GM18508 (cell line): ENCODE measurements around the gene ATXN7L1.

ENCODE experiments used
- ATAC-seq: cut with Tn5 transposase; IDR thresholded peaks from one replicate; pipeline ENCODE4 v1.9.1; 2021; ENCODE audit warnings: moderate number of reproducible peaks; ENCODE audit not compliant: insufficient read depth, unreplicated experiment

The ATXN7L1 gene

GRCh38 chr7:105655500-105656380 is 220.7 kb downstream of the ATXN7L1 start:
- ATAC-seq, result no peak

GRCh38 chr7:105655067-105655466 is 221.3 kb downstream of the ATXN7L1 start:
- ATAC-seq, result no peak

GRCh38 chr7:105654095-105654686 is 222.2 kb downstream of the ATXN7L1 start:
- ATAC-seq, result no peak

- ATAC-seq, result no peak
Observed at GRCh38 chr7:105653441-105654005, 222.9 kb downstream of the ATXN7L1 start.

GRCh38 chr7:105652359-105652993 is 223.9 kb downstream of the ATXN7L1 start:
- no peak for ATAC-seq

- no peak for ATAC-seq
Observed at GRCh38 chr7:105651798-105652197, 224.6 kb downstream of the ATXN7L1 start.

GRCh38 chr7:105650382-105650970 is 225.9 kb downstream of the ATXN7L1 start:
- ATAC-seq, result no peak

GRCh38 chr7:105649727-105650381 is 226.5 kb downstream of the ATXN7L1 start:
- ATAC-seq, result no peak

- no peak for ATAC-seq
Observed at GRCh38 chr7:105648561-105649401, 227.6 kb downstream of the ATXN7L1 start.

GRCh38 chr7:105647591-105647990 is 228.8 kb downstream of the ATXN7L1 start:
- ATAC-seq, result no peak

GRCh38 chr7:105644937-105645336 is 231.5 kb downstream of the ATXN7L1 start:
- ATAC-seq, result no peak

- ATAC-seq, result no peak
Observed at GRCh38 chr7:105643851-105644250, 232.5 kb downstream of the ATXN7L1 start.

GRCh38 chr7:105643384-105643783 is 233.0 kb downstream of the ATXN7L1 start:
- no peak for ATAC-seq

GRCh38 chr7:105642264-105642663 is 234.1 kb downstream of the ATXN7L1 start:
- ATAC-seq, result no peak

- no peak for ATAC-seq
Observed at GRCh38 chr7:105640956-105641810, 235.2 kb downstream of the ATXN7L1 start.

GRCh38 chr7:105639667-105640493 is 236.5 kb downstream of the ATXN7L1 start:
- no peak for ATAC-seq

- no peak for ATAC-seq
Observed at GRCh38 chr7:105638902-105639495, 237.4 kb downstream of the ATXN7L1 start.
